Caco-2 (cell line): Measurements from ENCODE around the gene PSME1. TPM values are rescaled to one million over a fixed set of nuclear protein-coding genes. Genes with fewer than 3 reads are reported as not detected.

Experiments
- BruUV-seq: library from RNA; stranded (reverse); fragments of 400-500 nt; replicated peaks from 2 replicates; lab custom pipeline; 2021; lab: Mats Ljungman, UMichigan
- CTCF ChIA-PET: fragments of 300-600 bp; sonication (Branson Sonifier 250); formaldehyde crosslinking; loops from one replicate; lab custom pipeline; 2022; ENCODE audit warnings: antibody characterized with exemption; lab: Charles Lee
- POLR2A ChIA-PET: fragments of 300-600 bp; sonication (Branson Sonifier 250); formaldehyde crosslinking; loops from one replicate; lab custom pipeline; 2022; ENCODE audit warnings: antibody characterized with exemption; lab: Charles Lee
- DNase-seq, 2 experiments: peaks; one replicate each; pipeline versions ENCODE4 v3.0.0 to v3.0.0-alpha.2; 2020 to 2022
- H3K27me3 ChIP-seq: replicated peaks from 2 replicates; pipeline ENCODE4 v1.6.0; 2011; ENCODE audit warnings: low read length; ENCODE audit not compliant: control insufficient read depth, insufficient read depth
- H3K36me3 ChIP-seq: 2 replicates; pipeline ENCODE4 v1.5.1; 2011; ENCODE audit warnings: low read length; ENCODE audit not compliant: control insufficient read depth, insufficient read depth
- H3K4me1 ChIP-seq: fragments of 250-450 bp; sonication (Bioruptor Pico); 2 replicates; pipeline ENCODE4 v1.5.1; 2020; ENCODE audit warnings: mild to moderate bottlenecking
- H3K4me3 ChIP-seq: 2 replicates; pipeline ENCODE4 v1.5.1; 2011; ENCODE audit warnings: low read depth, mild to moderate bottlenecking, control low read depth, low read length
- H3K9me3 ChIP-seq: fragments of 250-450 bp; sonication (Bioruptor Pico); 2 replicates; pipeline ENCODE4 v1.5.1; 2020; ENCODE audit warnings: mild to moderate bottlenecking, moderate library complexity
- H3K27ac Mint-ChIP-seq: one replicate; pipeline ENCODE4 v1.8.0; 2022; ENCODE audit warnings: mixed read lengths; ENCODE audit not compliant: unreplicated experiment
- H3K27me3 Mint-ChIP-seq: one replicate; pipeline ENCODE4 v1.8.0; 2022; ENCODE audit warnings: mixed read lengths; ENCODE audit not compliant: insufficient read depth, unreplicated experiment
- H3K36me3 Mint-ChIP-seq: one replicate; pipeline ENCODE4 v1.8.0; 2022; ENCODE audit warnings: mild to moderate bottlenecking, mixed read lengths; ENCODE audit not compliant: insufficient read depth, unreplicated experiment
- H3K4me1 Mint-ChIP-seq: one replicate; pipeline ENCODE4 v1.8.0; 2022; ENCODE audit warnings: low read depth, mixed read lengths; ENCODE audit not compliant: unreplicated experiment
- H3K4me3 Mint-ChIP-seq: one replicate; pipeline ENCODE4 v1.8.0; 2022; ENCODE audit warnings: mild to moderate bottlenecking, moderate library complexity, mixed read lengths; ENCODE audit not compliant: unreplicated experiment
- H3K9me3 Mint-ChIP-seq: one replicate; pipeline ENCODE4 v1.8.0; 2022; ENCODE audit warnings: mixed read lengths; ENCODE audit not compliant: unreplicated experiment
- CTCF ChIP-seq, 2 experiments: fragments of 200-600 bp in 1 of 2; IDR thresholded peaks; 1 replicate in 1 of 2; 2 replicates in 1 of 2; pipeline versions ENCODE4 v1.5.1 to v1.8.0; 2011 to 2022; ENCODE audit warnings: antibody characterized with exemption in 1 of 2, control low read depth in 1 of 2, inconsistent platforms in 1 of 2, low read depth in 1 of 2, low read length in 1 of 2, mild to moderate bottlenecking in 1 of 2, moderate library complexity in 1 of 2; ENCODE audit not compliant: insufficient read depth in 1 of 2, severe bottlenecking in 1 of 2, unreplicated experiment in 1 of 2
- intact Hi-C: fragments of 100-400 bp; cut with micrococcal nuclease; formaldehyde crosslinking; loops from one replicate; pipeline ENCODE4 v1.10.0; 2022; ENCODE audit not compliant: unreplicated experiment
- total RNA-seq: library from RNA; stranded (reverse); gene quantifications from 2 replicates; pipeline ENCODE4 v1.2.3, GENCODE V29; 2022

The PSME1 gene
- total RNA-seq, 1 experiment from 2014 or later: 141 TPM

- H3K9me3 Mint-ChIP-seq: no peaks in the 10 kb centered on the region
- peaks cover 6% of the 10 kb centered on the region for H3K4me1 ChIP-seq
- H3K4me3 Mint-ChIP-seq: no peak overlapping the region
- H3K36me3 Mint-ChIP-seq: peaks cover 45% of the 10 kb centered on the region
- no peak overlapping the region for H3K4me3 ChIP-seq
- H3K36me3 ChIP-seq: peaks cover 2% of the 10 kb centered on the region; the same call in 1 of the 2 replicates
- TF ChIP-seq CTCF (IDR thresholded peaks at IDR 0.05; ENCODE audit: insufficient read depth in 1 of 2, low read depth in 1 of 2, low read length in 1 of 2, severe bottlenecking in 1 of 2, unreplicated experiment in 1 of 2): no peak
- no peak for DNase-seq
- H3K27me3 ChIP-seq: no peaks in the 10 kb centered on the region
- H3K4me1 Mint-ChIP-seq: peaks cover 23% of the 10 kb centered on the region
- no TSS peak for BruUV-seq
- CTCF ChIA-PET: no interaction called here
- POLR2A ChIA-PET: no interaction called here
- H3K27me3 Mint-ChIP-seq: no peaks in the 10 kb centered on the region
- no peaks in the 10 kb centered on the region for H3K9me3 ChIP-seq
- intact Hi-C loops: no loop called here
- H3K27ac Mint-ChIP-seq: no peak overlapping the region
Observed at GRCh38 chr14:24144451-24144850, 8.5 kb downstream of the PSME1 start.

GRCh38 chr14:24145219-24145618 lies 9.2 kb downstream of the PSME1 start:
- ChIA-PET CTCF (interaction anchor here (1.8 to 4.1 kb wide), 3 partner anchors 16 to 36 kb away, joined by 12 to 47 read pairs (median 17); partner anchors contain the start of genes DCAF11, IRF9 and NRL), POLR2A (interaction anchor here (2.7 to 2.8 kb wide), 2 partner anchors 9 to 31 kb away, joined by 21 to 46 read pairs; partner anchors contain the start of genes DCAF11, NRL and PSME1)
- no peaks in the 10 kb centered on the region for H3K27me3 ChIP-seq
- peaks cover 5% of the 10 kb centered on the region; the same call in 1 of the 2 replicates for H3K36me3 ChIP-seq
- Mint-ChIP-seq H3K9me3 (no peaks in the 10 kb centered on the region), H3K4me1 (peaks cover 18% of the 10 kb centered on the region), H3K36me3 (peaks cover 46% of the 10 kb centered on the region), H3K27me3 (no peaks in the 10 kb centered on the region), H3K4me3 (peak overlapping the region; percentile 92), H3K27ac (no peak overlapping the region)
- H3K9me3 ChIP-seq: no peaks in the 10 kb centered on the region
- H3K4me1 ChIP-seq: peaks cover 6% of the 10 kb centered on the region
- no peak overlapping the region for H3K4me3 ChIP-seq
- intact Hi-C loops: no loop called here
- DNase-seq: no peak
- no TSS peak for BruUV-seq
- TF ChIP-seq CTCF (IDR thresholded peaks at IDR 0.05; ENCODE audit: insufficient read depth in 1 of 2, low read depth in 1 of 2, low read length in 1 of 2, severe bottlenecking in 1 of 2, unreplicated experiment in 1 of 2): no peak

DNA sequence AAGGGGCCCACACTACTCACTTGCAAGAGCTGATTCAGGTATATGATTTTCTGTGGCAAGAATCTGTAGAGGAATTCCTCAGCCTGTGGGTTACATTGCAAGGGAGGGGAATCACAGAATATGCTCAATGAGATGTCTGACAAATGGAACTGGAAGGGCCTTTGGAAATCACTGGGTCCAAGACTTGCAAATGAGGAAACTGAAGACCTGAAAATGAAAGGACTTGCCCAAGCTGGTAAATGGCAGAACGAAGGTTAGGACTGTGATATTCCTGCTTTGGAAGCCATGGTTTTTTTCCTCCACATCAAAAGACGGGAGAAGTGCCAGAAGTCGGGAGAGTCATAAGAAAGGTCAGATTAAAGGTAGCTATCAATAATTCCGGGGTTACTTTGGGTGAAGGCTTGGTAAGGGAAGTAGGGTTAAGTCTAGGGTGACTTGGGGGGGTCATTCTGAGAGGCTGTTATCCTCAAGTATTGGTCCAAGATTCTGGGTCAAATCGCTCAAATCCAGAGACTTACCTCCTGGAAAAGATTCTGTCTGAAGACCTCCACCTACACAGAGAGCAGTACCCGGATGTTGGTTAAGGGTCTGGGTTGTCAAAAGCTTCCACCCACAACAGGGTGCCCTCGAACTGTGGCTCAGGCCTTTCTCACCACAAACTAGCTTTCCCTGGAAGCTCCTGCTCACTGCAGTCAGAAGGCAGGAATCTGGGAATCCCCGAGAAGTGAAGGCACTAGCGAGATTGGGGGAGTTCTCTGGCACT lies 9.9 kb downstream of the PSME1 start:
- H3K36me3 ChIP-seq: peaks cover 5% of the 10 kb centered on the region; the same call in 1 of the 2 replicates

More for the DNA sequence above, 9.9 kb downstream of the PSME1 start:
- Mint-ChIP-seq H3K4me3 (peak overlapping the region; percentile 92), H3K9me3 (no peaks in the 10 kb centered on the region), H3K4me1 (peaks cover 18% of the 10 kb centered on the region), H3K27me3 (no peaks in the 10 kb centered on the region), H3K27ac (peak overlapping the region; percentile 65), H3K36me3 (peaks cover 47% of the 10 kb centered on the region)
- Histone ChIP-seq H3K27me3 (no peaks in the 10 kb centered on the region), H3K9me3 (no peaks in the 10 kb centered on the region), H3K4me1 (peaks cover 6% of the 10 kb centered on the region), H3K4me3 (peak overlapping the region; percentile 95)
- intact Hi-C loops: loop anchor here (1.0 kb wide), 2 partner anchors 31 to 42 kb away; partner anchors contain the start of gene IPO4
- DNase-seq: no peak
- ChIA-PET CTCF (interaction anchor here (1.0 to 4.1 kb wide), 7 partner anchors 10 to 186 kb away, joined by 4 to 47 read pairs (median 8); partner anchors contain the start of genes DCAF11, IRF9, NRL and PSME1), POLR2A (interaction anchor here (1.1 to 2.8 kb wide), 7 partner anchors 9 to 97 kb away, joined by 6 to 46 read pairs (median 14); partner anchors contain the start of genes CHMP4A, DCAF11, IRF9 and NRL)
- TF ChIP-seq CTCF (IDR thresholded peaks at IDR 0.05; ENCODE audit: insufficient read depth in 1 of 2, low read depth in 1 of 2, low read length in 1 of 2, severe bottlenecking in 1 of 2, unreplicated experiment in 1 of 2): no peak
- BruUV-seq: TSS peak; percentile 55
